Endodermal cell (in vitro differentiated cells): ENCODE measurements around the gene C1QTNF6. TPM values are rescaled to one million over a fixed set of nuclear protein-coding genes. Genes with fewer than 3 reads are reported as not detected.

Experiments used
- DNase-seq: peaks from one replicate; pipeline ENCODE4 v3.0.0-alpha.2; 2017
- H3K27ac ChIP-seq: 2 replicates; pipeline ENCODE4 v1.5.1; 2013; ENCODE audit warnings: mild to moderate bottlenecking, low read depth, low read length, moderate library complexity
- H3K27me3 ChIP-seq: 2 replicates; pipeline ENCODE4 v1.6.1; 2013; ENCODE audit warnings: mild to moderate bottlenecking, low read length, moderate library complexity; ENCODE audit not compliant: insufficient read depth, control insufficient read depth, poor library complexity, severe bottlenecking
- H3K36me3 ChIP-seq: 2 replicates; pipeline ENCODE4 v1.7.0; 2013; ENCODE audit warnings: mild to moderate bottlenecking, low read length, moderate library complexity; ENCODE audit not compliant: control insufficient read depth, insufficient read depth
- H3K4me1 ChIP-seq: one replicate; pipeline ENCODE4 v1.7.0; 2013; ENCODE audit warnings: low read length; ENCODE audit not compliant: control insufficient read depth, insufficient read depth
- H3K4me3 ChIP-seq: 2 replicates; pipeline ENCODE4 v1.5.1; 2013; ENCODE audit warnings: mild to moderate bottlenecking, low read length, moderate library complexity
- H3K9ac ChIP-seq: 2 replicates; pipeline ENCODE4 v1.6.1; 2013; ENCODE audit warnings: mild to moderate bottlenecking, low read length, moderate library complexity; ENCODE audit not compliant: poor library complexity, severe bottlenecking; ENCODE audit errors: extremely low read depth
- H3K9me3 ChIP-seq: 2 replicates; pipeline ENCODE4 v1.6.1; 2013; ENCODE audit warnings: mild to moderate bottlenecking, low read length, moderate library complexity; ENCODE audit not compliant: control insufficient read depth
- H3K27ac Mint-ChIP-seq: 2 replicates; pipeline ENCODE4 v1.8.0; 2020; ENCODE audit warnings: mixed read lengths
- H3K27me3 Mint-ChIP-seq: 2 replicates; pipeline ENCODE4 v1.8.0; 2021; ENCODE audit warnings: mild to moderate bottlenecking, mixed read lengths; ENCODE audit not compliant: insufficient read depth
- H3K36me3 Mint-ChIP-seq: 2 replicates; pipeline ENCODE4 v1.8.0; 2020; ENCODE audit warnings: low read depth, mixed read lengths
- H3K4me1 Mint-ChIP-seq: 2 replicates; pipeline ENCODE4 v1.8.0; 2020; ENCODE audit warnings: mixed read lengths
- H3K4me3 Mint-ChIP-seq: 2 replicates; pipeline ENCODE4 v1.8.0; 2020; ENCODE audit warnings: mild to moderate bottlenecking, moderate library complexity, mixed read lengths
- H3K9me3 Mint-ChIP-seq: 2 replicates; pipeline ENCODE4 v1.8.0; 2020; ENCODE audit warnings: mild to moderate bottlenecking, mixed read lengths
- WGBS, 2 experiments: methylation state at CpG; one replicate each; pipeline versions ENCODE4 v1.1.5 to v1.1.7; 2013; ENCODE audit warnings: missing lambda C conversion rate in 2 of 2, mixed read lengths in 1 of 2; ENCODE audit not compliant: insufficient coverage in 1 of 2, insufficient read length in 1 of 2; 5-methylcytosine and 5-hydroxymethylcytosine counted together
- total RNA-seq, 2 donors: library from RNA; stranded (reverse); fragmentation: NEBNext Ultra II Directional in 1 of 2; extraction: Animal tissue kit (Norgen Biotek cat#: 25700) in 1 of 2; gene quantifications; 2 replicates in 1 of 2; 3 replicates in 1 of 2; pipeline ENCODE4 v1.2.1, GENCODE V29; 2021
- TF ChIP-seq, protein P1 (sequence below): fragments of 200-600 bp; sonication (generic); conservative IDR thresholded peaks from 2 replicates; pipeline ENCODE4 v1.5.0; 2021; ENCODE audit warnings: antibody characterized with exemption, mild to moderate bottlenecking

C1QTNF6 gene
- total RNA-seq, 2 donors from 2014 or later = 15.5 to 16.9 TPM

GRCh38 chr22:37232140-37232998, 44.3 kb upstream of the C1QTNF6 start:
- H3K27me3 Mint-ChIP-seq = no peaks in the 10 kb centered on the region
- DNase-seq = peak; percentile 38
- Histone ChIP-seq H3K4me3 (no peak overlapping the region), H3K9ac (no peak overlapping the region), H3K36me3 (no peaks in the 10 kb centered on the region), H3K4me1 (no peaks in the 10 kb centered on the region), H3K27ac (no peak overlapping the region), H3K9me3 (no peaks in the 10 kb centered on the region), H3K27me3 (no peaks in the 10 kb centered on the region)
- peaks cover 2% of the 10 kb centered on the region for H3K4me1 Mint-ChIP-seq
- WGBS, 2 experiments = 88% methylated on average over 9 to 15 of the region's 15 CpGs
- TF ChIP-seq, protein P1, sequence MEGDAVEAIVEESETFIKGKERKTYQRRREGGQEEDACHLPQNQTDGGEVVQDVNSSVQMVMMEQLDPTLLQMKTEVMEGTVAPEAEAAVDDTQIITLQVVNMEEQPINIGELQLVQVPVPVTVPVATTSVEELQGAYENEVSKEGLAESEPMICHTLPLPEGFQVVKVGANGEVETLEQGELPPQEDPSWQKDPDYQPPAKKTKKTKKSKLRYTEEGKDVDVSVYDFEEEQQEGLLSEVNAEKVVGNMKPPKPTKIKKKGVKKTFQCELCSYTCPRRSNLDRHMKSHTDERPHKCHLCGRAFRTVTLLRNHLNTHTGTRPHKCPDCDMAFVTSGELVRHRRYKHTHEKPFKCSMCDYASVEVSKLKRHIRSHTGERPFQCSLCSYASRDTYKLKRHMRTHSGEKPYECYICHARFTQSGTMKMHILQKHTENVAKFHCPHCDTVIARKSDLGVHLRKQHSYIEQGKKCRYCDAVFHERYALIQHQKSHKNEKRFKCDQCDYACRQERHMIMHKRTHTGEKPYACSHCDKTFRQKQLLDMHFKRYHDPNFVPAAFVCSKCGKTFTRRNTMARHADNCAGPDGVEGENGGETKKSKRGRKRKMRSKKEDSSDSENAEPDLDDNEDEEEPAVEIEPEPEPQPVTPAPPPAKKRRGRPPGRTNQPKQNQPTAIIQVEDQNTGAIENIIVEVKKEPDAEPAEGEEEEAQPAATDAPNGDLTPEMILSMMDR = no peak
- no peak overlapping the region for H3K27ac Mint-ChIP-seq
- H3K36me3 Mint-ChIP-seq = no peaks in the 10 kb centered on the region
- no peaks in the 10 kb centered on the region for H3K9me3 Mint-ChIP-seq
- no peak overlapping the region for H3K4me3 Mint-ChIP-seq

DNA sequence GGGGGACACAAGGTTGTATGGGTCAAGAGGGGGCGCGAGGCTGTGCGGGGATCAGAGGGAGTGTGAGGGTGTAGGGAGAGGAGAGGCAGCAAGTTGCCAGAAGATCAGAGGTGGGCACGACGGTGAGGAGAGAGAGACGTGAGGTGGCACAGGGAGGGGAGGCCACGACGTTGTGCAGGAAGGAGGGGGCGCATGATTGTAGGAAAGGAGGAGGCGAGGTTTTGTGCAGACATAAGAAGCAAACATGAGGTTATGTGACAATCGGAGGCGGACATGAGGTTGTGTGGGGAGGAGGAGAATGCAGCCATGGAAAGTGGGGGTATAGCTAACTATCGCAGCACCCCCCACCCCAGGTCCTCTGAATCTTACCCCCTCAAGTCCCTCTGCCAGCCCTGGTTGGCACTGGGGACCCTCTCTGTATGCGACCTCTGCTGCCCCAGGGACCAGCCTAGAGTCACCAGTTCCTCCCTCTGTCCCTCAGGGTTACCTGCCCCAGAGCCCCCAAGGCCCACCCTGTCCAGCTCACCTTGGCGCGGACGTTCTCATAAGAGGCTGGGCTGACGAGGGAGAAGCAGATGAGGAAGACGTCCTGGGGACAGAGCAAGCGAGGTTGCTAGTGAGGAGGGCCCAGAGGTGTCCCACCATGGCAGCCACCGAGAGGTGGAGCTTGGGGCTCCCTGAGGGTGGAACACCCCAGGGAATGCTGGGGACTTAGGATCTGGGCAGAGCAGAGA, 43.5 kb upstream of the C1QTNF6 start:
- Mint-ChIP-seq H3K4me1 (no peaks in the 10 kb centered on the region), H3K27ac (no peak overlapping the region)

GRCh38 chr22:37230673-37231405, 42.8 kb upstream of the C1QTNF6 start:
- Mint-ChIP-seq H3K27me3 (no peaks in the 10 kb centered on the region), H3K9me3 (no peaks in the 10 kb centered on the region), H3K27ac (no peak overlapping the region), H3K4me3 (no peak overlapping the region), H3K4me1 (no peaks in the 10 kb centered on the region), H3K36me3 (no peaks in the 10 kb centered on the region)
- Histone ChIP-seq H3K27me3 (no peaks in the 10 kb centered on the region), H3K36me3 (no peaks in the 10 kb centered on the region), H3K4me3 (no peak overlapping the region), H3K27ac (no peak overlapping the region), H3K9ac (no peak overlapping the region), H3K9me3 (no peaks in the 10 kb centered on the region), H3K4me1 (no peaks in the 10 kb centered on the region)
- peak; percentile 38 for DNase-seq
- WGBS, 2 experiments = 87% methylated on average over 8 to 14 of the region's 14 CpGs
- TF ChIP-seq, protein P1 = no peak

More for the DNA sequence above, 43.5 kb upstream of the C1QTNF6 start:
- Mint-ChIP-seq H3K27me3 (no peaks in the 10 kb centered on the region), H3K36me3 (no peaks in the 10 kb centered on the region), H3K4me3 (no peak overlapping the region), H3K9me3 (no peaks in the 10 kb centered on the region)
- peak; percentile 24 for DNase-seq
- Histone ChIP-seq H3K4me3 (no peak overlapping the region), H3K4me1 (no peaks in the 10 kb centered on the region), H3K9ac (no peak overlapping the region), H3K36me3 (no peaks in the 10 kb centered on the region), H3K27me3 (no peaks in the 10 kb centered on the region), H3K27ac (no peak overlapping the region), H3K9me3 (no peaks in the 10 kb centered on the region)
- TF ChIP-seq, protein P1 = no peak
- WGBS, 2 experiments = 86 to 92% methylated on average over 11 to 21 of the region's 21 CpGs
